Adipose tissue (tissue), 3 donors: ENCODE measurements around the gene NSUN7. TPM values are rescaled to one million over a fixed set of nuclear protein-coding genes. Genes with fewer than 3 reads are reported as not detected.

ENCODE experiments used
- H3K27ac ChIP-seq: one replicate; pipeline ENCODE4 v1.5.1; 2013; ENCODE audit warnings: low read depth, low read length
- WGBS, 3 donors: extraction: QIAGEN DNeasy Blood & Tissue Kit; methylation state at CpG; one replicate each; pipeline ENCODE4 v1.1.7; 2013; 5-methylcytosine and 5-hydroxymethylcytosine counted together
- polyA plus RNA-seq, 3 donors: library from polyadenylated mRNA; stranded (reverse); fragments of 200-250 nt; gene quantifications; one replicate each; pipeline ENCODE4 v1.2.3, GENCODE V29; 2013
- donor health status: healthy with polysubstance abuse.
- donor health status: Bipolar disorder and iron deficiency.
- donor health status: healthy.

The NSUN7 gene
- polyA plus RNA-seq, 3 donors: 0.64 to 3.8 (median 0.79) TPM

GRCh38 chr4:40838742-40839141 lies 89.0 kb downstream of the NSUN7 start:
- no peak overlapping the region for H3K27ac ChIP-seq
- 85 to 89% (median 87%) methylated on average over 4 of the region's 4 CpGs for WGBS, 3 donors

GRCh38 chr4:40840255-40840984 lies 90.7 kb downstream of the NSUN7 start:
- 87 to 94% (median 94%) methylated on average over 10 of the region's 10 CpGs for WGBS, 3 donors
- H3K27ac ChIP-seq: no peak overlapping the region

GRCh38 chr4:40840985-40841571 lies 91.3 kb downstream of the NSUN7 start:
- H3K27ac ChIP-seq: no peak overlapping the region
- 80 to 86% (median 82%) methylated on average over 7 of the region's 7 CpGs for WGBS, 3 donors

GRCh38 chr4:40842318-40842717 lies 92.6 kb downstream of the NSUN7 start:
- 79 to 86% (median 82%) methylated on average over 13 of the region's 13 CpGs for WGBS, 3 donors
- H3K27ac ChIP-seq: no peak overlapping the region

GRCh38 chr4:40842725-40843423 lies 93.1 kb downstream of the NSUN7 start:
- H3K27ac ChIP-seq: no peak overlapping the region
- WGBS, 3 donors: 71 to 78% (median 77%) methylated on average over 14 of the region's 14 CpGs

- no peak overlapping the region for H3K27ac ChIP-seq
- WGBS, 3 donors: 84 to 89% (median 85%) methylated on average over 1 of the region's 1 CpG
Observed at GRCh38 chr4:40843696-40844095, 93.9 kb downstream of the NSUN7 start.

GRCh38 chr4:40844261-40844660 lies 94.5 kb downstream of the NSUN7 start:
- WGBS, 3 donors: 83 to 85% (median 84%) methylated on average over 6 of the region's 6 CpGs
- no peak overlapping the region for H3K27ac ChIP-seq

- no peak overlapping the region for H3K27ac ChIP-seq
- 83 to 90% (median 84%) methylated on average over 10 of the region's 10 CpGs for WGBS, 3 donors
Observed at GRCh38 chr4:40845154-40845835, 95.5 kb downstream of the NSUN7 start.

- 92 to 94% (median 93%) methylated on average over 5 of the region's 5 CpGs for WGBS, 3 donors
- no peak overlapping the region for H3K27ac ChIP-seq
Observed at GRCh38 chr4:40846532-40846931, 96.8 kb downstream of the NSUN7 start.

- H3K27ac ChIP-seq: no peak overlapping the region
- 83 to 84% (median 84%) methylated on average over 5 of the region's 5 CpGs for WGBS, 3 donors
Observed at GRCh38 chr4:40848251-40848650, 98.5 kb downstream of the NSUN7 start.

GRCh38 chr4:40848940-40849339 lies 99.2 kb downstream of the NSUN7 start:
- H3K27ac ChIP-seq: no peak overlapping the region
- 79 to 88% (median 83%) methylated on average over 3 of the region's 3 CpGs for WGBS, 3 donors

- 78 to 88% (median 87%) methylated on average over 4 of the region's 4 CpGs for WGBS, 3 donors
- H3K27ac ChIP-seq: no peak overlapping the region
Observed at GRCh38 chr4:40850496-40850895, 100.7 kb downstream of the NSUN7 start.

GRCh38 chr4:40856277-40856839 lies 106.6 kb downstream of the NSUN7 start:
- H3K27ac ChIP-seq: no peak overlapping the region
- 51 to 74% (median 59%) methylated on average over 16 of the region's 16 CpGs for WGBS, 3 donors

- no peak overlapping the region for H3K27ac ChIP-seq
- WGBS, 3 donors: 4 to 23% (median 22%) methylated on average over 34 to 51 of the region's 51 CpGs
Observed at GRCh38 chr4:40856840-40857362, 107.1 kb downstream of the NSUN7 start.

GRCh38 chr4:40857956-40858355 lies 108.2 kb downstream of the NSUN7 start:
- H3K27ac ChIP-seq: no peak overlapping the region
- 75 to 89% (median 78%) methylated on average over 2 of the region's 2 CpGs for WGBS, 3 donors

- no peak overlapping the region for H3K27ac ChIP-seq
- 70 to 92% (median 78%) methylated on average over 2 of the region's 2 CpGs for WGBS, 3 donors
Observed at GRCh38 chr4:40858962-40859361, 109.2 kb downstream of the NSUN7 start.
